Endothelial cell (in vitro differentiated cells): ENCODE measurements around the gene AHI1. TPM values are rescaled to one million over a fixed set of nuclear protein-coding genes. Genes with fewer than 3 reads are reported as not detected.

Source experiments
- DNase-seq: peaks from one replicate; pipeline ENCODE4 v3.0.0; 2021; ENCODE audit warnings: low spot score
- H3K27ac Mint-ChIP-seq: one replicate; pipeline ENCODE4 v1.8.0; 2021; ENCODE audit warnings: mixed read lengths, inconsistent platforms; ENCODE audit not compliant: unreplicated experiment
- H3K27me3 Mint-ChIP-seq: one replicate; pipeline ENCODE4 v1.8.0; 2021; ENCODE audit warnings: mild to moderate bottlenecking, moderate library complexity, mixed read lengths, inconsistent platforms; ENCODE audit not compliant: unreplicated experiment
- H3K36me3 Mint-ChIP-seq: one replicate; pipeline ENCODE4 v1.8.0; 2021; ENCODE audit warnings: mild to moderate bottlenecking, low read depth, mixed read lengths, inconsistent platforms; ENCODE audit not compliant: unreplicated experiment
- H3K4me1 Mint-ChIP-seq: one replicate; pipeline ENCODE4 v1.8.0; 2021; ENCODE audit warnings: mild to moderate bottlenecking, mixed read lengths, inconsistent platforms; ENCODE audit not compliant: unreplicated experiment
- H3K4me3 Mint-ChIP-seq: one replicate; pipeline ENCODE4 v1.8.0; 2021; ENCODE audit warnings: mild to moderate bottlenecking, mixed read lengths, inconsistent platforms; ENCODE audit not compliant: unreplicated experiment
- H3K9me3 Mint-ChIP-seq: one replicate; pipeline ENCODE4 v1.8.0; 2021; ENCODE audit warnings: mixed read lengths, inconsistent platforms; ENCODE audit not compliant: unreplicated experiment
- total RNA-seq: library from RNA; stranded (reverse); fragmentation: NEBNext Ultra II Directional; extraction: Animal tissue kit (Norgen Biotek cat#: 25700); gene quantifications from one replicate; pipeline ENCODE4 v1.2.1, GENCODE V29; 2021; ENCODE audit not compliant: unreplicated experiment
- TF ChIP-seq, protein P1 (sequence below): fragments of 200-600 bp; sonication (generic); IDR thresholded peaks from one replicate; pipeline ENCODE4 v1.5.0; 2021; ENCODE audit warnings: antibody characterized with exemption; ENCODE audit not compliant: unreplicated experiment

Gene AHI1
- total RNA-seq, 1 donor from 2014 or later, result 12.6 TPM

- no peaks in the 10 kb centered on the region for H3K4me1 Mint-ChIP-seq
- DNase-seq, result no peak
- H3K27me3 Mint-ChIP-seq, result no peaks in the 10 kb centered on the region
- no peak overlapping the region for H3K27ac Mint-ChIP-seq
- no peak overlapping the region for H3K4me3 Mint-ChIP-seq
- H3K9me3 Mint-ChIP-seq, result no peaks in the 10 kb centered on the region
- TF ChIP-seq, protein P1, sequence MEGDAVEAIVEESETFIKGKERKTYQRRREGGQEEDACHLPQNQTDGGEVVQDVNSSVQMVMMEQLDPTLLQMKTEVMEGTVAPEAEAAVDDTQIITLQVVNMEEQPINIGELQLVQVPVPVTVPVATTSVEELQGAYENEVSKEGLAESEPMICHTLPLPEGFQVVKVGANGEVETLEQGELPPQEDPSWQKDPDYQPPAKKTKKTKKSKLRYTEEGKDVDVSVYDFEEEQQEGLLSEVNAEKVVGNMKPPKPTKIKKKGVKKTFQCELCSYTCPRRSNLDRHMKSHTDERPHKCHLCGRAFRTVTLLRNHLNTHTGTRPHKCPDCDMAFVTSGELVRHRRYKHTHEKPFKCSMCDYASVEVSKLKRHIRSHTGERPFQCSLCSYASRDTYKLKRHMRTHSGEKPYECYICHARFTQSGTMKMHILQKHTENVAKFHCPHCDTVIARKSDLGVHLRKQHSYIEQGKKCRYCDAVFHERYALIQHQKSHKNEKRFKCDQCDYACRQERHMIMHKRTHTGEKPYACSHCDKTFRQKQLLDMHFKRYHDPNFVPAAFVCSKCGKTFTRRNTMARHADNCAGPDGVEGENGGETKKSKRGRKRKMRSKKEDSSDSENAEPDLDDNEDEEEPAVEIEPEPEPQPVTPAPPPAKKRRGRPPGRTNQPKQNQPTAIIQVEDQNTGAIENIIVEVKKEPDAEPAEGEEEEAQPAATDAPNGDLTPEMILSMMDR, result peak; percentile 34
- no peaks in the 10 kb centered on the region for H3K36me3 Mint-ChIP-seq
Measured at GRCh38 chr6:135506270-135506997, 8.9 kb upstream of the AHI1 start.

- Mint-ChIP-seq H3K27me3 (no peaks in the 10 kb centered on the region), H3K4me3 (no peak overlapping the region), H3K4me1 (no peaks in the 10 kb centered on the region), H3K27ac (no peak overlapping the region), H3K36me3 (no peaks in the 10 kb centered on the region), H3K9me3 (no peaks in the 10 kb centered on the region)
- TF ChIP-seq, protein P1, result no peak
- no peak for DNase-seq
Measured at GRCh38 chr6:135505648-135506047, 8.1 kb upstream of the AHI1 start.

GRCh38 chr6:135505222-135505621 is 7.7 kb upstream of the AHI1 start:
- Mint-ChIP-seq H3K36me3 (no peaks in the 10 kb centered on the region), H3K27ac (no peak overlapping the region), H3K27me3 (no peaks in the 10 kb centered on the region), H3K9me3 (no peaks in the 10 kb centered on the region), H3K4me1 (no peaks in the 10 kb centered on the region), H3K4me3 (no peak overlapping the region)
- no peak for DNase-seq
- TF ChIP-seq, protein P1, result no peak

- TF ChIP-seq, protein P1, result no peak
- Mint-ChIP-seq H3K4me1 (no peaks in the 10 kb centered on the region), H3K9me3 (no peaks in the 10 kb centered on the region), H3K27ac (no peak overlapping the region), H3K27me3 (no peaks in the 10 kb centered on the region), H3K36me3 (no peaks in the 10 kb centered on the region), H3K4me3 (no peak overlapping the region)
- DNase-seq, result no peak
Measured at GRCh38 chr6:135504734-135505133, 7.2 kb upstream of the AHI1 start.

DNA sequence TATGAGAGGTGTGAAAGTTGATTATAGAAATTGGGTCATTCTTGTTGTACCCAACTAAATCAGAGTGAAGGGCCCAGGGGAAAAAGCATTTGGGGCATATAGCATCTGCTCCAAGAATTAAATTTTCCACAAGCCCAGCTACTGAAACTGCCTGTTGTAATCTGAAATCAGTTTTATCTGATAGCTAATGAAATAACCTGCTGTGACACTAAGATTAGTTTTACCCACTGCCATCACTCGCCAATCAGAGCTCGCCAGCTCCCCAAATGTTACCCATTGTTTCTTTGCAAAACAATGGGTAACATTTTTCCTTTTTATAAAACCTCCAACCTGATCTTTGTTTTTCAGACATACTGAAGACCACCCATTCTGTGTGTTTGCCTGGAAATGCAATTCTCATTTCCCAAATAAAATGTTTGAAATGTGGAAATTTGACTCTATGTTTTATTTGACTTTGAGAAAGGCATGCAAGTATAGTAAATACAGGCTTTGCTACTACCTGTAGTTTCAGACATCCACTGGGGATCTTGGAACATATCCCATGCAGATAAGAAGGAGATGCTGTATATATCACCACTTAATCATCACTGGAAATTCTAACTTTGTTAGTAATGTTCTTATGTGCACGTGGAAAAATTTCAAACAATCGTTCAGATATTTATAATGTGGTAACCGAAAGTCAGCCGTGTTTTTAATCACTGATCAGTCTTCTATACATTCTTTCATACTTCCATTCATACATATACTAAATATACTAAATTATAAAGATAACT is 6.3 kb upstream of the AHI1 start:
- Mint-ChIP-seq H3K9me3 (no peaks in the 10 kb centered on the region), H3K4me3 (no peak overlapping the region), H3K27ac (no peak overlapping the region), H3K27me3 (no peaks in the 10 kb centered on the region), H3K4me1 (no peaks in the 10 kb centered on the region), H3K36me3 (no peaks in the 10 kb centered on the region)
- no peak for DNase-seq
- TF ChIP-seq, protein P1, result no peak
